Fibroblast of skin of right biceps (primary cell): ENCODE measurements around the gene POLR2E.
"Not testable (repeated sequence)": the region's sequence is repeated elsewhere in the genome, so short reads cannot be mapped to it uniquely, and the experiment has no call there.

Experiments
- DNase-seq: peaks from one replicate; pipeline ENCODE4 v3.0.0-alpha.2; 2013

Gene POLR2E

GRCh38 chr19:1094978-1095701 is at the start of gene POLR2E:
TSS of gene POLR2E (minus strand) at chr19:1095375. CDS start at chr19:1095315, 60 bp downstream.
- DNase-seq: peak; percentile 98

GRCh38 chr19:1144741-1145140 is 49.6 kb upstream of the POLR2E start:
- no peak for DNase-seq

- no peak for DNase-seq
Observed at GRCh38 chr19:1143828-1144399, 48.7 kb upstream of the POLR2E start.

- no peak for DNase-seq
Observed at GRCh38 chr19:1141944-1142343, 46.8 kb upstream of the POLR2E start.

GRCh38 chr19:1140272-1141027 is 45.3 kb upstream of the POLR2E start:
- no peak for DNase-seq

- no peak for DNase-seq
Observed at GRCh38 chr19:1139126-1139525, 44.0 kb upstream of the POLR2E start.

GRCh38 chr19:1138121-1138520 is 42.9 kb upstream of the POLR2E start:
- no peak for DNase-seq

GRCh38 chr19:1136621-1137317 is 41.6 kb upstream of the POLR2E start:
- no peak for DNase-seq

GRCh38 chr19:1136201-1136600 is 41.0 kb upstream of the POLR2E start:
- DNase-seq: no peak

- no peak for DNase-seq
Observed at GRCh38 chr19:1135454-1135853, 40.3 kb upstream of the POLR2E start.

GRCh38 chr19:1134431-1134830 is 39.3 kb upstream of the POLR2E start:
- peak; percentile 35 for DNase-seq

- DNase-seq: no peak
Observed at GRCh38 chr19:1133471-1133929, 38.3 kb upstream of the POLR2E start.

- DNase-seq: no peak
Observed at GRCh38 chr19:1132552-1133383, 37.6 kb upstream of the POLR2E start.

- peak; percentile 91 for DNase-seq
Observed at GRCh38 chr19:1131718-1132551, 36.8 kb upstream of the POLR2E start.

GRCh38 chr19:1130771-1131717 is 35.9 kb upstream of the POLR2E start:
- DNase-seq: no peak

- no peak for DNase-seq
Observed at GRCh38 chr19:1129535-1129934, 34.4 kb upstream of the POLR2E start.

- not testable (repeated sequence) for DNase-seq
Observed at GRCh38 chr19:1129084-1129483, 33.9 kb upstream of the POLR2E start.

GRCh38 chr19:1128106-1128505 is 32.9 kb upstream of the POLR2E start:
- no peak for DNase-seq

- no peak for DNase-seq
Observed at GRCh38 chr19:1126984-1127760, 32.0 kb upstream of the POLR2E start.
